Measurements from ENCODE around the gene SLC6A15.

DNA sequence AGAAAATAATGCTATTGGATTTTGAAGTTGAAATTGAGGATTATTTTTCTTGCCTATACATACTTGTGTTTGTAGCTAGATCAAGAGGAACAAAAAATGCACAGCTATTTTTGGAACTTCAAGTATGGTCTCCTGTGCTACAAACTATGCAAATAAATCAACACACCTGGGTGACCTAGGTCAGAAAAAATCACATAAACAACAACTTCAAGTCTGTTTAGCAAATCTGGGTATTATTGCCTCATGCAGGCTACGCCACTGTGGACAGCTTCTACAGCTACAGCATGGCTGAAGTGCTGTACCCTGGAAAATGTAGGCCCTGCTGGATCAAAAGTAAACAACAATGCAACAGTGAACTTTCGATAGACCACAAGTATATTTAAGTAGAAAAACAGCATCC is 87.5 kb downstream of the SLC6A15 start:
- TF ChIP-seq POLR2A (IDR thresholded peaks at IDR 0.05; ENCODE audit: low read depth, low read length), result no peak
- TF ChIP-seq POLR2AphosphoS5 (IDR thresholded peaks at IDR 0.05; ENCODE audit: low read depth, low read length), result no peak
- no peak for TF ChIP-seq TAF1 (IDR thresholded peaks at IDR 0.05; ENCODE audit: borderline replicate concordance, low read depth, low read length)
